D721Med (cell line): ENCODE measurements around the gene RGS9.

Experiments
- DNase-seq: peaks from one replicate; pipeline ENCODE4 v3.0.0; 2011; ENCODE audit warnings: low spot score; ENCODE audit not compliant: insufficient read length
- FAIRE-seq: peaks from 2 replicates; lab custom pipeline; 2011; peaks lifted over from hg19 to GRCh38; lab: Jason Lieb, UNC
- CTCF ChIP-seq: IDR thresholded peaks from 2 replicates; pipeline ENCODE4 v1.5.1; 2012; ENCODE audit warnings: mild to moderate bottlenecking, control low read depth; ENCODE audit not compliant: insufficient read depth; ENCODE audit errors: missing control alignments

The RGS9 gene

GRCh38 chr17:65235284-65235683 lies 98.1 kb downstream of the RGS9 start:
- DNase-seq = no peak
- TF ChIP-seq CTCF = no peak
- no peak for FAIRE-seq

GRCh38 chr17:65236321-65236720 lies 99.2 kb downstream of the RGS9 start:
- FAIRE-seq = no peak

GRCh38 chr17:65243838-65244625 lies 106.9 kb downstream of the RGS9 start:
- TF ChIP-seq CTCF = no peak
- no peak for DNase-seq
- no peak for FAIRE-seq

More at GRCh38 chr17:65236321-65236720, 99.2 kb downstream of the RGS9 start:
- no peak for TF ChIP-seq CTCF
- DNase-seq = no peak

GRCh38 chr17:65246252-65246651 lies 109.1 kb downstream of the RGS9 start:
- TF ChIP-seq CTCF = no peak
- FAIRE-seq (no peak), DNase-seq (no peak)

GRCh38 chr17:65249774-65250173 lies 112.6 kb downstream of the RGS9 start:
- DNase-seq (no peak), FAIRE-seq (no peak)

GRCh38 chr17:65254166-65254565 lies 117.0 kb downstream of the RGS9 start:
- DNase-seq = no peak
- TF ChIP-seq CTCF = no peak
- no peak for FAIRE-seq

More at GRCh38 chr17:65249774-65250173, 112.6 kb downstream of the RGS9 start:
- no peak for TF ChIP-seq CTCF

GRCh38 chr17:65259281-65259680 lies 122.1 kb downstream of the RGS9 start:
- TF ChIP-seq CTCF = no peak
- FAIRE-seq (no peak), DNase-seq (no peak)
